Embryonic facial prominence (tissue), 1 donor: ENCODE results near the gene CCDC50.

ENCODE experiments used
- DNase-seq: peaks from one replicate; pipeline ENCODE4 v3.0.0-alpha.2; 2016; ENCODE audit errors: extremely low spot score

The CCDC50 gene

GRCh38 chr3:191316876-191317603, 12.2 kb upstream of the CCDC50 start:
- no peak for DNase-seq

GRCh38 chr3:191320316-191320715, 8.9 kb upstream of the CCDC50 start:
- no peak for DNase-seq

GRCh38 chr3:191321019-191321767, 8.0 kb upstream of the CCDC50 start:
- DNase-seq, result no peak

- DNase-seq, result no peak
Observed at GRCh38 chr3:191324936-191325335, 4.3 kb upstream of the CCDC50 start.

GRCh38 chr3:191327526-191327925, 1.7 kb upstream of the CCDC50 start:
- no peak for DNase-seq

- DNase-seq, result no peak
Observed at GRCh38 chr3:191328383-191328961, 722 bp upstream of the CCDC50 start.

GRCh38 chr3:191329654-191330529, 698 bp downstream of the CCDC50 start, which contains the start of gene UTS2B:
TSS of gene UTS2B (minus strand) at chr3:191330526. CDS start at chr3:191282189, 48,337 bp downstream.
- DNase-seq, result peak; percentile 65

- no peak for DNase-seq
Observed at GRCh38 chr3:191330530-191331048, 1.4 kb downstream of the CCDC50 start.

- no peak for DNase-seq
Observed at GRCh38 chr3:191331388-191331787, 2.2 kb downstream of the CCDC50 start.

- no peak for DNase-seq
Observed at GRCh38 chr3:191333298-191333880, 4.2 kb downstream of the CCDC50 start.

- DNase-seq, result no peak
Observed at GRCh38 chr3:191334346-191334893, 5.2 kb downstream of the CCDC50 start.

GRCh38 chr3:191336833-191337232, 7.6 kb downstream of the CCDC50 start:
- no peak for DNase-seq

- DNase-seq, result no peak
Observed at GRCh38 chr3:191338177-191338488, 8.9 kb downstream of the CCDC50 start.

GRCh38 chr3:191339316-191339917, 10.2 kb downstream of the CCDC50 start:
- no peak for DNase-seq

- DNase-seq, result no peak
Observed at GRCh38 chr3:191340351-191340750, 11.2 kb downstream of the CCDC50 start.

GRCh38 chr3:191340966-191341365, 11.8 kb downstream of the CCDC50 start:
- DNase-seq, result no peak

GRCh38 chr3:191342006-191342405, 12.8 kb downstream of the CCDC50 start:
- no peak for DNase-seq

GRCh38 chr3:191342411-191342810, 13.2 kb downstream of the CCDC50 start:
- no peak for DNase-seq

GRCh38 chr3:191343115-191343514, 13.9 kb downstream of the CCDC50 start:
- DNase-seq, result no peak

- no peak for DNase-seq
Observed at GRCh38 chr3:191343913-191344312, 14.7 kb downstream of the CCDC50 start.

GRCh38 chr3:191345334-191345733, 16.1 kb downstream of the CCDC50 start:
- DNase-seq, result no peak
